ENCODE results near the gene MAD2L2.

The MAD2L2 gene

GRCh38 chr1:11629184-11630016, 51.5 kb downstream of the MAD2L2 start:
- FAIRE-seq: no peak

GRCh38 chr1:11628767-11629166, 52.2 kb downstream of the MAD2L2 start:
- no peak for FAIRE-seq

GRCh38 chr1:11626551-11626950, 54.4 kb downstream of the MAD2L2 start:
- FAIRE-seq: no peak

All from colon (tissue), 2 donors.